CD4-positive, alpha-beta T cell treated with Interleukin-15 for 4 hours (primary cell): ENCODE results near the gene DNAH1.

Experiments used
- DNase-seq: peaks from one replicate; pipeline ENCODE4 v3.0.0-alpha.2; 2020; ENCODE audit warnings: low spot score

DNAH1 gene

GRCh38 chr3:52435246-52436101 is 119.4 kb downstream of the DNAH1 start:
- DNase-seq, result no peak

GRCh38 chr3:52436500-52437149 is 120.5 kb downstream of the DNAH1 start:
- no peak for DNase-seq

- DNase-seq, result no peak
These were observed 121.4 kb downstream of the DNAH1 start for GRCh38 chr3:52437326-52438103.

- no peak for DNase-seq
These were observed 121.9 kb downstream of the DNAH1 start for GRCh38 chr3:52438104-52438376.

GRCh38 chr3:52438579-52439425 is 122.7 kb downstream of the DNAH1 start:
- no peak for DNase-seq

- DNase-seq, result no peak
These were observed 123.5 kb downstream of the DNAH1 start for GRCh38 chr3:52439426-52440248.

GRCh38 chr3:52440249-52440551 is 124.1 kb downstream of the DNAH1 start:
- no peak for DNase-seq

- no peak for DNase-seq
These were observed 124.6 kb downstream of the DNAH1 start for GRCh38 chr3:52440671-52441070.

- no peak for DNase-seq
These were observed 125.1 kb downstream of the DNAH1 start for GRCh38 chr3:52441091-52441771.

GRCh38 chr3:52441772-52442332 is 125.7 kb downstream of the DNAH1 start:
- no peak for DNase-seq

- DNase-seq, result no peak
These were observed 126.5 kb downstream of the DNAH1 start for GRCh38 chr3:52442409-52443267.

GRCh38 chr3:52443268-52443610 is 127.1 kb downstream of the DNAH1 start:
- DNase-seq, result no peak

GRCh38 chr3:52443791-52444687 is 127.9 kb downstream of the DNAH1 start:
- no peak for DNase-seq

GRCh38 chr3:52444860-52445793 is 129.0 kb downstream of the DNAH1 start, which contains the start of gene SEMA3G:
Gene SEMA3G, minus strand, starts transcription at chr3:52445103. Its CDS starts 76 bp downstream, at chr3:52445027.
- DNase-seq, result peak; percentile 71

GRCh38 chr3:52446042-52446441 is 129.9 kb downstream of the DNAH1 start:
- no peak for DNase-seq

- DNase-seq, result peak; percentile 77
These were observed 130.8 kb downstream of the DNAH1 start for GRCh38 chr3:52446631-52447511.
